AG10803 (cell line): ENCODE measurements around the gene TBX1.

Experiments
- DNase-seq: peaks from one replicate; pipeline ENCODE4 v3.0.0; 2010; ENCODE audit warnings: low read depth
- H3K4me3 ChIP-seq: 2 replicates; pipeline ENCODE4 v1.5.1; 2011; ENCODE audit warnings: mild to moderate bottlenecking, low read length, control low read depth
- TF ChIP-seq, protein P1 (sequence below): conservative IDR thresholded peaks from 2 replicates; pipeline ENCODE4 v1.5.1; 2011; ENCODE audit warnings: mild to moderate bottlenecking, low read length, control low read depth, inconsistent platforms

Gene TBX1

DNA sequence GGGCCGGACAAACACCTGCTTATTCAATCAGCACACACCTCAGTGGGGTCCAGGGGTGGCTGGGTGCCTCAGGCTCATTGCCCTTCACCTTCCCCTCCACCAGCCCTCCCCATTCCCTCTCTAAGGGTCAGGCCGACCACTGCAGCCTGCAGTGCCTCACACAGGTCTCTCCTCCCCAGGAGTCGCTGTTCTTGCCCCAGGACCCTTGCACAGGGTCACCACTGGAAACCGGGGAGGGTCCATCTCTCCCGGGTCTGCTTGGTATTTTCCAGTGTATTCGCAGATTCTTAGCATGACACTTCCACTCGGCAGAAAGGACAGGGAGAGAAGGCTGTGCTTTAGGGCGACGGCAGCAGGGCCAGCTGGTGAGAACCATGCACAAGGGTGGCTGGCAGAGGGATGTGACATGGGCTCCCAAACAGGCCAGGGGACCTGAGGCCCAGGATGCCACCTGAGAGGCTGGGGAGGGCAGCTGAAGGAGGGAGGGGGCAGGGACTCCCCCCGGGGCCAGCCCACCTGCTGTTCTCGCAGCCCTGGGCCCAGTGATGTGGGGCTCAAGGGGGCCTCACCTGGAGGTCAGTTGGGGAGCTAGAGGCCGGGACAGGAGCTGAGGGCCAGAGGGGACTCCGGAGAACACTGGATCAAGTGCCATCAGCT lies 16.1 kb upstream of the TBX1 start:
- no peak for DNase-seq
- no peak overlapping the region for H3K4me3 ChIP-seq
- TF ChIP-seq, protein P1, sequence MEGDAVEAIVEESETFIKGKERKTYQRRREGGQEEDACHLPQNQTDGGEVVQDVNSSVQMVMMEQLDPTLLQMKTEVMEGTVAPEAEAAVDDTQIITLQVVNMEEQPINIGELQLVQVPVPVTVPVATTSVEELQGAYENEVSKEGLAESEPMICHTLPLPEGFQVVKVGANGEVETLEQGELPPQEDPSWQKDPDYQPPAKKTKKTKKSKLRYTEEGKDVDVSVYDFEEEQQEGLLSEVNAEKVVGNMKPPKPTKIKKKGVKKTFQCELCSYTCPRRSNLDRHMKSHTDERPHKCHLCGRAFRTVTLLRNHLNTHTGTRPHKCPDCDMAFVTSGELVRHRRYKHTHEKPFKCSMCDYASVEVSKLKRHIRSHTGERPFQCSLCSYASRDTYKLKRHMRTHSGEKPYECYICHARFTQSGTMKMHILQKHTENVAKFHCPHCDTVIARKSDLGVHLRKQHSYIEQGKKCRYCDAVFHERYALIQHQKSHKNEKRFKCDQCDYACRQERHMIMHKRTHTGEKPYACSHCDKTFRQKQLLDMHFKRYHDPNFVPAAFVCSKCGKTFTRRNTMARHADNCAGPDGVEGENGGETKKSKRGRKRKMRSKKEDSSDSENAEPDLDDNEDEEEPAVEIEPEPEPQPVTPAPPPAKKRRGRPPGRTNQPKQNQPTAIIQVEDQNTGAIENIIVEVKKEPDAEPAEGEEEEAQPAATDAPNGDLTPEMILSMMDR, result no peak

DNA sequence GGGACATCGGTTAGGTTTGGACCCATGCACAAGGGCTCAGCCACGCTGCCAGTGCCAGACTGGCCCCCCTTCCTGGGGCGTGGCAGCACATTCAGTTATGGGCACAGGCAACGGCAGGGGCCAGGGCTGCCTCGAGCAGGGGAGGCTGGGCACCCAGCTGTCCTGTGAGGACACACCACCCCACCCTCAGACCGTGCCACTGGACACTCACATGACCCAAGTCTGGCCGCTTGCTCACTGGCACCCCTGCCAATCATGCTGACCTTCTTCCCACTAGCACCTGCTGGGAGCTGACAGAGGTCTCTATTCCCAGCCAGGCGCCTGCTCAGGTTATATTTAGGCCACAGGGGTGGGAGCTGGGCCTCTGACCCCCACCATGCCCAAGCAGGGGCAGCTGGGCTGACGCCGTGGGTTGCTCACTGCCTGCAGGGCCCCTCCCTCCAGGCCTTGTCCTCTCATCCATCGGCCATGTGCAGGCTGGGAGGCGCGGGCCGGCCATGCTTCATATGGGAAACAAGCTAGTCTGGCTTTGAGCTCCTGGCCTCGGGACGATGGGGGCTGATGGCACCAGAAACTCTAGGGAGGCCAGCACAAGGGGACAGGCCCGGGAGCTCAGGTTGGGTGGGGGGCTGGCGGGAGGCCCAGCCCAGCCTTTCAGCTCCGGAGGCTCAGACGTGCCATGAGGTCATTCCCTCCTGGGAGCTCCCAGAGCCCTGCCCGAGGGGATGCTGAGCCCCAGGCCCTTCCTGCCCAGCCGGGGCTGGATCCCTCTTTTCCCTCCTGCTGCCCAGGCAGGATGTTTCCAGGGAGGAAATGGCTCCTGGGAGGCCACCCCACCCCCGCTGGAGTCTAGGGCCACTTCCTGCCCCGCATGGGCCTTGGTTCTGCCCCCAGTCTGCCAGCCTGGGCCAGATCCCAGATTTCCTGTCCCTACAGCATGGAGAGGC lies 15.2 kb upstream of the TBX1 start:
- TF ChIP-seq, protein P1, result no peak
- no peak overlapping the region for H3K4me3 ChIP-seq
- DNase-seq, result no peak

DNA sequence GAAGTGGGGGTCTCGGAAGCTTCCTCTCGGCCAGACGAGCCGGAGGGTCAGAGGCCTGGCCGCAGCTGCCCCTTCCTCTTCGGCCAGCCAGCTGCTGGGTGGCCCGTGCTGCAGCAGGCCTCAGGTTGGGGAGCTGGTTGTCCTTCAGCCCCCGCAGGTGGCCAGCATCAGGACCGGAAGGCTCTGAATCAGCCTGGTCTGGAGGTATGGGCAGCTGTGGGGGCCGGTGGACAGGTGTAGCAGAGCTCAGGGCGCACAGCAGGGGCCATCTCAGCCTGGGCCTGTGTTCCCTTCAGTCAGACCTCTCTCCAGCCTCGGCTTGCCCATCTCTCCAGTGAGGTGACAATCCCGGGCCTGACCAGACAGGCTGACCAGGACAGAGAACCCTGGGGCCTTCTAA lies 13.9 kb upstream of the TBX1 start:
- no peak for DNase-seq
- TF ChIP-seq, protein P1, result no peak

GRCh38 chr22:19747551-19747950 lies 13.0 kb upstream of the TBX1 start:
- TF ChIP-seq, protein P1, result no peak

More for the DNA sequence above, 13.9 kb upstream of the TBX1 start:
- no peak overlapping the region for H3K4me3 ChIP-seq

DNA sequence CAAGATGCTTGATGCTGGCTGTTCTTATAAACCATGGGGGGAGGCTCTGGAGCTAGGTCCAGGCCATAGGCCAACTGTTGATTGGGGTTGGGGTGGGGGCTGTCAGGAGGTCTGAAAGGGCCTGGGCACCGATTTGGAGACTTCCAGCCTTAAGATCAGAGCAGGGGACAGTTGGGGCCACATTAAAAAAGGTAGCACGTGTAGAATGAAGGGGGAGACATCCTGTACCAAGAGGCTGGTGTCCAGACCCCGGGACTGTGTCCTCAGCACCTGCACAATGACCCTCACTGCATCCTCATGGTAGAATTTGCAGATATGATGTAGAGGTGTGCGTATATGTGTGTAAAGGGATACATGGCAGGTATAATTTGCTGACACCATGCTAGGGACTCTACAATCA lies 12.4 kb upstream of the TBX1 start:
- TF ChIP-seq, protein P1, result no peak
- no peak overlapping the region for H3K4me3 ChIP-seq
- no peak for DNase-seq

More at GRCh38 chr22:19747551-19747950, 13.0 kb upstream of the TBX1 start:
- DNase-seq, result no peak
- H3K4me3 ChIP-seq, result no peak overlapping the region

- H3K4me3 ChIP-seq, result no peak overlapping the region
- no peak for DNase-seq
- TF ChIP-seq, protein P1, result no peak
Observed at GRCh38 chr22:19748991-19749664, 11.4 kb upstream of the TBX1 start.
